OCI-LY7 (cell line): ENCODE results near the gene NFATC3. TPM values are rescaled to one million over a fixed set of nuclear protein-coding genes. Genes with fewer than 3 reads are reported as not detected.

Source experiments
- BruUV-seq: library from RNA; stranded (reverse); fragments of 400-500 nt; replicated peaks from 2 replicates; lab custom pipeline; 2021; lab: Mats Ljungman, UMichigan
- CTCF ChIA-PET: fragments of 300-600 bp; sonication (Branson Sonifier 250); formaldehyde crosslinking; loops from one replicate; lab custom pipeline; 2022; ENCODE audit warnings: antibody characterized with exemption; ENCODE audit not compliant: unreplicated experiment; lab: Charles Lee
- POLR2A ChIA-PET: fragments of 300-600 bp; sonication (Branson Sonifier 250); formaldehyde crosslinking; loops from one replicate; lab custom pipeline; 2022; ENCODE audit warnings: antibody characterized with exemption; lab: Charles Lee
- DNase-seq: peaks from one replicate; pipeline ENCODE4 v3.0.0-alpha.2; 2015; ENCODE audit warnings: low spot score
- H2AFZ ChIP-seq: fragments of 200-600 bp; sonication (generic), shearing (Covaris generic); 2 replicates; pipeline ENCODE4 v1.6.1; 2014; ENCODE audit warnings: mild to moderate bottlenecking, antibody characterized with exemption, low read length, moderate library complexity
- H3K27ac ChIP-seq: fragments of 200-600 bp; sonication (generic); 2 replicates; pipeline ENCODE4 v1.5.1; 2014; ENCODE audit warnings: mixed run types, low read depth, mild to moderate bottlenecking, moderate library complexity, low read length, inconsistent platforms; ENCODE audit not compliant: poor library complexity, severe bottlenecking
- H3K36me3 ChIP-seq: fragments of 200-600 bp; sonication (generic); 2 replicates; pipeline ENCODE4 v1.6.1; 2014; ENCODE audit warnings: mild to moderate bottlenecking, antibody characterized with exemption, low read length, moderate library complexity, mixed read lengths; ENCODE audit not compliant: insufficient read depth
- H3K4me1 ChIP-seq: fragments of 200-600 bp; sonication (generic); 2 replicates; pipeline ENCODE4 v1.5.1; 2014; ENCODE audit warnings: mild to moderate bottlenecking, low read length; ENCODE audit not compliant: insufficient read depth, poor library complexity, severe bottlenecking
- H3K4me2 ChIP-seq: fragments of 200-600 bp; sonication (generic); 2 replicates; pipeline ENCODE4 v1.6.1; 2014; ENCODE audit warnings: mild to moderate bottlenecking, low read length
- H3K4me3 ChIP-seq: fragments of 200-600 bp; sonication (generic); 2 replicates; pipeline ENCODE4 v1.5.1; 2014; ENCODE audit warnings: mild to moderate bottlenecking, low read depth, low read length; ENCODE audit not compliant: poor library complexity, severe bottlenecking
- H3K79me2 ChIP-seq: fragments of 200-600 bp; sonication (generic); 2 replicates; pipeline ENCODE4 v1.6.1; 2016; ENCODE audit warnings: low read depth, mild to moderate bottlenecking, low read length, moderate library complexity, mixed read lengths; ENCODE audit not compliant: insufficient read depth
- H3K9me2 ChIP-seq: fragments of 200-600 bp; sonication (generic); 2 replicates; pipeline ENCODE4 v1.6.1; 2016; ENCODE audit warnings: mild to moderate bottlenecking, low read length, mixed read lengths; ENCODE audit not compliant: insufficient read depth
- H3K9me3 ChIP-seq: fragments of 200-600 bp; sonication (generic); 2 replicates; pipeline ENCODE4 v1.6.1; 2014; ENCODE audit warnings: mild to moderate bottlenecking, mixed run types, low read length, mixed read lengths
- H4K20me1 ChIP-seq: fragments of 200-600 bp; sonication (generic); 2 replicates; pipeline ENCODE4 v1.6.1; 2014; ENCODE audit warnings: mild to moderate bottlenecking, antibody characterized with exemption, low read length, moderate library complexity, mixed read lengths; ENCODE audit not compliant: insufficient read depth
- EZH2phosphoT487 ChIP-seq: fragments of 200-600 bp; sonication (generic); IDR thresholded peaks from 2 replicates; pipeline ENCODE4 v1.6.1; 2018; ENCODE audit warnings: low read depth, borderline replicate concordance, mild to moderate bottlenecking, mixed run types, antibody characterized with exemption, low read length, moderate library complexity, mixed read lengths
- intact Hi-C: fragments of 100-400 bp; cut with micrococcal nuclease; formaldehyde crosslinking; loops from one replicate; pipeline ENCODE4 v1.10.0; 2022; ENCODE audit not compliant: unreplicated experiment
- total RNA-seq, 2 experiments: library from RNA; depleted of rRNA in 1 of 2; stranded (reverse); fragments of >200 nt in 1 of 2; shearing (Covaris generic) in 1 of 2; gene quantifications; 2 replicates each; pipeline ENCODE4 v1.2.3, GENCODE V29; 2014 to 2022
- TF ChIP-seq, protein P1 (sequence below): fragments of 200-600 bp; sonication (generic); conservative IDR thresholded peaks from 2 replicates; pipeline ENCODE4 v1.5.1; 2014; ENCODE audit warnings: mild to moderate bottlenecking, antibody characterized with exemption, low read length, moderate library complexity, mixed read lengths

NFATC3 gene
- total RNA-seq, 2 experiments from 2014 or later = 73.4 to 76.0 TPM

DNA sequence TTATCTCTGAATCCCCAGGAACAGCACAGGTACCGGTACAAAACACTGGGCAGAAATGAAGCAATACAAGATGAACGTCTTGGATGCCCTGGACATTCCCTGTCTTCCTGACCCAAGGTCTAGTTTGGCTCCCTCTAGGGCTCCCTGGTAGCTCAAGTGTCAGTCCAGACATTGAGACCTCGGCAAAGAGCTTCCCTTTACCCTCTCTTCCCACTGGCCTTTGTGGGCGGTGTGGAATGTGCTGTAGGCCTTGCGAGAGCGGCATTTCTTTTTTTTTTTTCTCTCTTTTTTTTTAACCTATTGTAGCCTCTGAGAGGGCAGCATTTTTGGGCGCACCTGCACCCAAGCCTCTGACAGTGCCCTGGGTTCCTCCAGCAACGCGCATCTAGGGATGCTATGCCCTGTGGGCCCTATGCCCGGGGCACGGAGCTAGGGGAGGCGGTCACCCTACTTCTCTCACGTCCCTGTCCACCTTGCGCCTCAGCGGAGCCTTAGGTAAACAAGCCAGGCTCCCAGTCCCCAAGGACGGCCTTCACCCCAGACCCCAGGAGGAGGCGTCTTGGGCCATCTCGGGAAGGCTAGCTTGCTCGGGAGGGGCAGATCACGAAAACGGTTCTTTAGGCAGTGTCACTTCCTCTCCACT is 1.2 kb upstream of the NFATC3 start:
- no peak for DNase-seq
- Histone ChIP-seq H3K4me2 (peak overlapping the region; percentile 85), H2AFZ (peak overlapping the region; percentile 92; the same call in 1 of the 2 replicates), H3K9me2 (no peaks in the 10 kb centered on the region), H3K79me2 (peaks cover 35% of the 10 kb centered on the region), H3K4me1 (peaks cover 62% of the 10 kb centered on the region), H3K27ac (peak overlapping the region; percentile 79), H3K9me3 (no peaks in the 10 kb centered on the region), H4K20me1 (peaks cover 19% of the 10 kb centered on the region), H3K36me3 (peaks cover 8% of the 10 kb centered on the region; the same call in 1 of the 2 replicates), H3K4me3 (peak overlapping the region; percentile 69)
- intact Hi-C loops = loop anchor here (10.0 kb wide), 1 partner anchor 519 kb away; the partner anchor contains the start of gene CTCF
- TSS peak; percentile 67 for BruUV-seq
- TF ChIP-seq, protein P1, sequence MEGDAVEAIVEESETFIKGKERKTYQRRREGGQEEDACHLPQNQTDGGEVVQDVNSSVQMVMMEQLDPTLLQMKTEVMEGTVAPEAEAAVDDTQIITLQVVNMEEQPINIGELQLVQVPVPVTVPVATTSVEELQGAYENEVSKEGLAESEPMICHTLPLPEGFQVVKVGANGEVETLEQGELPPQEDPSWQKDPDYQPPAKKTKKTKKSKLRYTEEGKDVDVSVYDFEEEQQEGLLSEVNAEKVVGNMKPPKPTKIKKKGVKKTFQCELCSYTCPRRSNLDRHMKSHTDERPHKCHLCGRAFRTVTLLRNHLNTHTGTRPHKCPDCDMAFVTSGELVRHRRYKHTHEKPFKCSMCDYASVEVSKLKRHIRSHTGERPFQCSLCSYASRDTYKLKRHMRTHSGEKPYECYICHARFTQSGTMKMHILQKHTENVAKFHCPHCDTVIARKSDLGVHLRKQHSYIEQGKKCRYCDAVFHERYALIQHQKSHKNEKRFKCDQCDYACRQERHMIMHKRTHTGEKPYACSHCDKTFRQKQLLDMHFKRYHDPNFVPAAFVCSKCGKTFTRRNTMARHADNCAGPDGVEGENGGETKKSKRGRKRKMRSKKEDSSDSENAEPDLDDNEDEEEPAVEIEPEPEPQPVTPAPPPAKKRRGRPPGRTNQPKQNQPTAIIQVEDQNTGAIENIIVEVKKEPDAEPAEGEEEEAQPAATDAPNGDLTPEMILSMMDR = no peak
- TF ChIP-seq EZH2phosphoT487 = no peak
- CTCF ChIA-PET = interaction anchor here (0.6 to 5.4 kb wide), 5 partner anchors 9 to 402 kb away, joined by 3 to 34 read pairs (median 6); no protein-coding TSS in a partner anchor
- POLR2A ChIA-PET = interaction anchor here (0.8 to 4.0 kb wide), 11 partner anchors 9 to 189 kb away, joined by 3 to 53 read pairs (median 4); no protein-coding TSS in a partner anchor

DNA sequence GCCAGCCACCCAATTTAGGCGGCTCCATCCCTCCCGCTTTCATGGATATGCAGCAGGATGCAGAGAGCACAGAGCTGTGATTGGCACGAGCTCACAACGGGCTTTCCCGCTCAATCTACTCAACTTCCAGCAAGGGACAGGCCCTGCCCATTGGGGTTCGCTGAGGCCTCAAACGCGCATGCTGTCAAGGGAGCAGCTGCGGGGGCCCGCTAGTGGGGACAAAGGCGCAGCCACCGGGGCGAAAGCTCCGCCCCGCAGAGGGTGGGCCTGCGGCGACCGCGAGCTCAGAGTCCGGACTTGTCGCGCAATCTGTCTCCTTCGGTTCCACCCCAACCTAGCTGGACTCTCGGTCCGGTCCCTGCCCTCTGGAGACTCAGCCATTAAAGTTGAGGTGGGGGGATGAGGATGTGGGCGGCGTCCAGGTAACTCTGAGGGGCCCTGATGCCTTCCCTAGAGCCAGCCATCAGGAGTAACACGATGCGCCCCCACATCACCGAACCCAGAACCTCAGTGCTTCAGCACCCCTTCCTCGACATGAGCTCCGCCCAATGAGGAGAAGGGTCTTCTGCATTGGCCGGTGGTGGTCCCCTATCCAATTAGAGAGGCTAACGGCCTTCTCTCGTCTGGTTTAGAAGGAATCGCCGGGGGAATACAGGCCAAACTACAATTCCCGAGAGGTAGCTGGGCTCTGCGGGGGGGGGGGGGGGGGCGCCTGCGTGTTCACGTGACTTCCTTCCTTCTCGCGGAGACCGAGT is 489 bp upstream of the NFATC3 start:
- Histone ChIP-seq H3K9me2 (no peaks in the 10 kb centered on the region), H3K27ac (peak overlapping the region; percentile 79), H2AFZ (peak overlapping the region; percentile 92), H3K9me3 (no peaks in the 10 kb centered on the region), H4K20me1 (peaks cover 24% of the 10 kb centered on the region), H3K36me3 (0 out of 2 replicates have a peak, but pooled peaks cover 5% of the 10 kb centered on the region), H3K4me2 (peak overlapping the region; percentile 85), H3K79me2 (peaks cover 42% of the 10 kb centered on the region), H3K4me1 (peaks cover 62% of the 10 kb centered on the region), H3K4me3 (peak overlapping the region; percentile 69)
- no TSS peak for BruUV-seq
- DNase-seq = peak; percentile 93
- TF ChIP-seq, protein P1 = peak; percentile 48; the same call in 1 of the 2 replicates
- TF ChIP-seq EZH2phosphoT487 = no peak
- ChIA-PET POLR2A (interaction anchor here (0.6 to 4.0 kb wide), 19 partner anchors 9 to 568 kb away, joined by 3 to 53 read pairs (median 4); no protein-coding TSS in a partner anchor), CTCF (interaction anchor here (0.6 to 5.4 kb wide), 6 partner anchors 9 to 401 kb away, joined by 3 to 34 read pairs (median 6); no protein-coding TSS in a partner anchor)
- intact Hi-C loops = loop anchor here (10.0 kb wide), 1 partner anchor 520 kb away; the partner anchor contains the start of gene CTCF
